Measurements from ENCODE around the gene COBL. TPM values are rescaled to one million over a fixed set of nuclear protein-coding genes. Genes with fewer than 3 reads are reported as not detected.

The COBL gene
- total RNA-seq, 1 donor: not detected

- H3K4me3 ChIP-seq (ENCODE audit: low read depth, low read length): no peak overlapping the region
- peak; percentile 92 for DNase-seq (ENCODE audit: low read depth)
- no peak for TF ChIP-seq CTCF (IDR thresholded peaks at IDR 0.05; ENCODE audit: insufficient read depth, low read length)
Measured at GRCh38 chr7:51029701-51030191, 286.9 kb downstream of the COBL start.

- no peak overlapping the region for H3K4me3 ChIP-seq (ENCODE audit: low read depth, low read length)
- no peak for DNase-seq (ENCODE audit: low read depth)
- TF ChIP-seq CTCF (IDR thresholded peaks at IDR 0.05; ENCODE audit: insufficient read depth, low read length): no peak
Measured at GRCh38 chr7:51029131-51029530, 287.5 kb downstream of the COBL start.

GRCh38 chr7:51027935-51028830, 288.4 kb downstream of the COBL start:
- DNase-seq (ENCODE audit: low read depth): no peak
- TF ChIP-seq CTCF (IDR thresholded peaks at IDR 0.05; ENCODE audit: insufficient read depth, low read length): no peak
- no peak overlapping the region for H3K4me3 ChIP-seq (ENCODE audit: low read depth, low read length)

- no peak overlapping the region for H3K4me3 ChIP-seq (ENCODE audit: low read depth, low read length)
- no peak for DNase-seq (ENCODE audit: low read depth)
- no peak for TF ChIP-seq CTCF (IDR thresholded peaks at IDR 0.05; ENCODE audit: insufficient read depth, low read length)
Measured at GRCh38 chr7:51027106-51027934, 289.3 kb downstream of the COBL start.

GRCh38 chr7:51026341-51026740, 290.3 kb downstream of the COBL start:
- TF ChIP-seq CTCF (IDR thresholded peaks at IDR 0.05; ENCODE audit: insufficient read depth, low read length): no peak
- no peak overlapping the region for H3K4me3 ChIP-seq (ENCODE audit: low read depth, low read length)
- DNase-seq (ENCODE audit: low read depth): no peak

- no peak for TF ChIP-seq CTCF (IDR thresholded peaks at IDR 0.05; ENCODE audit: insufficient read depth, low read length)
- peak; percentile 49 for DNase-seq (ENCODE audit: low read depth)
- H3K4me3 ChIP-seq (ENCODE audit: low read depth, low read length): no peak overlapping the region
Measured at GRCh38 chr7:51025668-51026067, 290.9 kb downstream of the COBL start.
